ACHN (cell line): Measurements from ENCODE around the gene OGDH.
"Not testable (repeated sequence)": the region's sequence is repeated elsewhere in the genome, so short reads cannot be mapped to it uniquely, and the experiment has no call there.

Experiments
- DNase-seq: peaks from one replicate; pipeline ENCODE4 v3.0.0-alpha.2; 2015
- in situ Hi-C: cut with HindIII; loops from 2 replicates; pipeline ENCODE4 v1.10.0; 2017; ENCODE audit warnings: low sequenced_read_pairs, low pct_ligation_motif_present, low pct_unique_long_range_greater_than_20kb

The OGDH gene

DNA sequence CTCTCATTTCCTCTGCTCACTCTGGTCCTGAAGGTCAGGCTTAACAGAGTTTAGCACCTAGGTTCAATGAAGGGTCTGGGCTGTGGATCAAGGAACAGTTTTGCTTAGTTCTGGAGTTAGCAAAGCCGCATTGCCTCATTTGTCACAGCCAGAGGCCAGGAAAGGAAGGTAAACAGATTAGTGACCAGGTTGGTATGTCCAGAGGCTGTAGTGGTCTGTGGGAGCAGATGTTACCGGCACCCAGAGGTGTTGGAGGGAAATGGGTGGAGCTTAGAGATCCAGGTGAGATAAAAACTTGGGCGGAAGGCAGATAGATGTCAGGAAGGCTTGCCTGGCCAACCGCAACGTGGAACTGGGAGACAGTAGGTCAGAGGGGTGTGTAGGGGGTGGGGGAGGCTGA, 105.6 kb downstream of the OGDH start:
- DNase-seq: no peak
- in situ Hi-C loops: no loop called here

DNA sequence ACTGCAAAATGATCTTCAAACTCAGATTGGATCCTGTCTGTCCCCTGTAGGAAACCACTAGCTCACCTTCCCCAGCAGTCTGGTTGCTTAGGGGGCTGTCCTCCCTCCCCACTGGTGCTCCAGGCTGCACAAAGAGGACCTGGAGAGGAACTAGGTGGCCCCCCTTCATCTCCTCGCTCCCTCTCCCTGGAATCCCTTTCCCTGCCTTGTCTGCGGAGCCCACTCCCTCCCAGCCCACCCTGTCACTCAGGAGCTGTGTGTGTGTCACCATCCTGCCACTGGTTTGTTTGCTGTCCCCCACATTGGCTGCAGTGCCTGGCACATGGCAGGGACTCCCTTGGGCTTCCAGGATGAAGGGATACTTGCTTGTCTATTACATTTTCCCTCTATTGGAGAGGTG, 106.7 kb downstream of the OGDH start:
- in situ Hi-C loops: no loop called here
- DNase-seq: no peak

DNA sequence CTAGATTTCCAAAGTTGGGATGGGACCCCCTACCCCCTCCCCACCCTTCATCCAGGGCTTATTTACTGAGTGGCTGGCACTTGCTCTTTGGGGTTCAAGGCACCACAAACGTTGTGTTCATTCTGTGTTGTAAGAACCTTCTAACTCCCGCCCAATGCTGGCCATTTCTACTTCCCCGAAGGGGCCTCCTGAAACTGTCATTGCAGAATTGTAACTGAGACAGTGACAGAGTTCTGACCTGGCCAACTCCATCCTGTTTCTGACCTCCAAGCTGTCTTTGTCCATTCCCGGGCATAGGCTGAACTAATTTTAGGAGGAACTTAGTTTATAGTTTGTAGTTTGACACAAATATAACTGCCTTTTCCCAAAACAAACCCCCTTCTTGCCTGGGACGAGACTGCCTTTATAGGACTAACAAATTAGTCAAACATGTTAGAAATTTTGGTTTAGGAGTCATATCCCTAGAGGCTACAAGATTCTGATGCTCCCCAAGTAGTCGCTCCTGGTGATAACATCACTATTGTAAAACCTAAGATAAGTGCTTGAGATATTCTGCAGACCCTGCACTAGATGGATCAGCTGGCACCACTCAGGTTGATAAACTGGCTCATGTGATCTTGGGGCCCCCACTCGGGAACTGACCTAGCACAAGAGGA, 107.4 kb downstream of the OGDH start:
- DNase-seq: no peak
- in situ Hi-C loops: no loop called here

DNA sequence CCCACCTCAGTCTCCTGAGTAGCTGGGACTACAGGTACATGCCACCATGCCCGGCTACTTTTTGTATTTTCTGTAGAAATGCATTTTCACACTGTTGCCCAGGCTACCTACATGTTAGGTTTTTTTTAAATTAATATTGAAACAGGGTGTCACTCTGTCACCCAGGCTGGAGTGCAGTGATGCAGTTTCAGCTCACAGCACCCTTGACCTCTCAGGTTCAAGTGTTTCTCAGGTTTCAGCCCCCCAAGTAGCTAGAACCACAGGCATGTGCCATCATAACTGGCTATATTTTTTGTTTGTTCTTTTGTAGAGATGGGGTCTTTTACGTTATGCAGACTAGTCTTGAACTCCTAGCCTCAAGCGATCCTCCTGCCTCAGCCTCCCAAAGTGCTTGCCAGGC, 109.8 kb downstream of the OGDH start:
- in situ Hi-C loops: no loop called here

DNA sequence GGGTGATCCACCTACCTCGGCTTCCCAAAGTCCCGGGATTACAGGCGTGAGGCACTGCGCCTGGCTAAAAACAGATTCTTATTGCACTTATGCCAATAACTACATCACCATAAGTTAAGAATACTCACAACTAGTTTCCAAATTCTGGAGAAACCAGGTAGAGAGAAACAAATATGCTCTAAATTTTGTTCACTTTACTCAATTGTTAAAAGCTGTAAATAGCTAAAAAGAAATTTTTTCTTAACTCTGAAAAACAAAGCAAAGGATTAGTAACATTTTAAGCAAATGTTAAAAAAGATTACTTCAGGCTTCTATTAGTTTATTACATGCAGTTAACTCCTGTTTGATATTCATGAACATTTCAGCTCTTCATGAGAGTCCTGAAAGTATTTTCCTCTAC, 113.9 kb downstream of the OGDH start:
- no peak for DNase-seq
- in situ Hi-C loops: no loop called here

More for the DNA sequence above, 109.8 kb downstream of the OGDH start:
- DNase-seq: no peak

DNA sequence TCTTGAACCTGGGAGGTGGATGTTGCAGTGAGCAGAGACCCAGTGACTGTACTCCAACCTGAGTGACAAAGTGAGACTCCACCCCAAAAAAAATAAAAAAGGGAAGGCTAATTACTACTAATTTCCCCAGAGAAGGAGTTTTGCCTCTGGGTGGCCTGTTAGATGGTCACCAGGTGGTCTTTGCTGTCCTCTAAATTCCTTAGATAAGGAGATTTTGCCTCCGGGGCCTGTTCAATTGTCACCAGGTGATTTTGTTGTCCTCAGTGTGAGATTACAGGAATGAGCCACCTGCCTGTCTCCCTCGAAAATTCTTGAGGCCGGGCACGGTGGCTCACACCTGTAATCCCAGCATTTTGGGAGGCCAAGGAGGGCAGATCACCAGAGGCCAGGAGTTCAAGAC, 117.8 kb downstream of the OGDH start:
- no peak for DNase-seq
- in situ Hi-C loops: no loop called here

DNA sequence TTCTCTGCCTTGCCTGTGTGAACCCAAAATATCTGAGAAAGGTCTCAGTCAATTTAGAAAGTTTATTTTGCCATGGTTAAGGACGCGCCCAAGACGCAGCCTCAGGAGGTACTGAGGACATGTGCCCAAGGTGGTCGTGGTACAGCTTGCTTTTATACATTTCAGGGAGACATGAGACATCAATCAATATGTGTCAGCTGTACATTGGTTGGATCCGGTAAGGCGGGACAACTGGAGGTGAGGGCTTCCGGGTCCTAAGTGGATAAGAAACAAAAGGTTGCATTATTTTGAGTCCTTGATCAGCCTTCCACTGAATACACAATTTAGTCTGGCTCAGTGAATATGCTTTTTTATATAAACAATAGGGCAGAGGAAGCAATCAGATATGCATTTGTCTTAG, 119.8 kb downstream of the OGDH start:
- DNase-seq, in situ Hi-C loops: not testable (repeated sequence)

DNA sequence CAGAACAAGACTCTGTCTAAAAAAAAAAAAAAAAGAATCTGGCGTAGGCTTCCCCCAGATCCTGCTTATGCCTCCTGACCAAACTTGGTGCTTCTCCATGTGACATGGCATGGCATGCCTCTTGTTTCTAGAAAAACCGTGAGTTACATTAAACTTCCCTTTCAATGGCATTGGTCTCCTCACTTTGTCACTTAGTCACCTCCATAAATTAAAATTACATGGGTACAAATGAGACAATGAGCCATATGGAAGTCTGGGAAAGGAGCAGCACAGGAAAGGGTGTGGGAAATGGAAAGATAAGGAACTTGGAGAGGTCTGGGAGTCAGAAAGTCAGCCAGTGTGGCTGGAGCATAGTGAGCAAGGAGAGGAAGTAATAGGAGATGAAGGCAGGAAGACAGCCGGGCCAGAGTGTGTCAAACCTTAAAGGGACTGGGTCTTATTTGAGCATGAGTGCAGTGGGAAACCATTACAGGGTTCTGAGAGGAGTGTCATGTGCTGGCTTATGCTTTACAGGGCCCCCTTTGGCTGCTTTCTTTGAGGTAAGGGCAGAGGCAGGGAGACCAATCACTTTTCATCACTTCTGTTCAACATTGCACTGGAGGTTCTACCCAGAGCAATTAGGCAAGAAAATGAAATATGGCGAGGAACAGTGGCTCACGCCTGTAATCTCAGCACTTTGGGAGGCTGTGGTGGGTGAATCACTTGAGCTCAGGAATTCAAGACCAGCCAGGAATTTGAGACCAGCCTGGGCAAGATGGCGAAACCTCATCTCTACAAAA, 120.9 kb downstream of the OGDH start:
- peak; percentile 37 for DNase-seq
- in situ Hi-C loops: no loop called here

DNA sequence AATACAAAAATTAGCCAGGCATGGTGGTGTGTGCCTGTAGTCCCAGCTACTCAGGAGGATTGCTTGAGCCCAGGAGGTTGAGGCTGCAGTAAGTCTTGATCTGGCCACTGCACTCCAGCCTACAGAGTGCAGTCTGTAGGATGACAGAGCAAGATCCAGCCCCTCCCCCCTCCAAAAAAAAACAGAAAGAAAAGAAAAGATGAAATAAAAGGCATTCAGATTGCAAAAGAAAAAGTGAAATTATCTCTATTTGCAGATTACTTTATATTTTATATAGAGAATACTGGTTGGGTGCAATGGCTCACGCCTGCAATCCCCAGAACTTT, 121.5 kb downstream of the OGDH start:
- no peak for DNase-seq
- in situ Hi-C loops: no loop called here

DNA sequence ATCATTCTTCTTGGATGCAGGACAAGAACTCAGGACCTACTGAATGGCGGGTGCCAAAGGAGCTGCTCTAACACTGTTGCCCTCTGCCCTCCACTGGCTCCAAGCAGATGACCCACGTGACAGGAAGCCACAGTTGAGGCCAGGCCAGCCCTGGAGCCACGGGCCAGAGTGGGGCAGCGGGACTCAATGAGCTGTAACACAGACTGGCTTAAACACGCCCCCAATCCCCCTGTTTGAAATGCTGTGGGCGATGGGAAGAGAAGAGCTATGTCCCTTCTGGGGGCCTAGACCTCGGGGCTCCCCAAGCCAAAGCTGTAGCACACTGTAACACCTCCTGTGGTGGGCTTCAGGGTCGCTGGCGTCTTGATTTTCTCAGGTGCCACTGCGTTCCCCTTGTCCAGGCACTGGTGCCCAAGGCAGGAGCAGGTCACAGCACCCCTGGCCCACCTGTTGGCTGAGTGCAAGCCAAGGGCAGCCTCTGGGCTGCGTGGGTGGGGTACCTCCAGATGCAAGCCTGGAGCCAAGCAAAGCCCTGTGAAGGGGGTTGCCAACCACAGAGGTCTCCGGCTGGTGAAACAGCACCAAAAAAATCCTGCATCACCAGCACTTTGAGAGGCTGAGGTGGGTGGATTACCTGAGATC, 123.6 kb downstream of the OGDH start:
- DNase-seq: no peak
- in situ Hi-C loops: no loop called here

DNA sequence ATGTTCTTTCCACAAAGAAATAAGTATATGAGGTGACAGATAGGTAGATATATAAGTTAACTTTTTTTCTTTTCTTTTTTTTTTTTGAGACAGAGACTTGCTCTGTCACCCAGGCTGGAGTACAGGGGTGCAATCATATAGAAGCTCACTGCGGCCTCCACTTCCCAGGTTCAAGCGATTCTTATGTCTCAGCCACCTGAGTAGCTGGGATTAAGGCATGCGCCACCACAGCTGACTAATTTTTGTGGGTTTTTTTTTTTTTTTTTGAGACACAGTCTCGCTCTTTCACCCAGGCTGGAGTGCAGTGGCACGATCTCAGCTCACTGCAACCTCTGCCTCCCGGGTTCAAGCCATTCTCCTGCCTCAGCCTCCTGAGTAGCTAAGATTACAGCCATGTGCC, 126.5 kb downstream of the OGDH start:
- DNase-seq, in situ Hi-C loops: not testable (repeated sequence)

DNA sequence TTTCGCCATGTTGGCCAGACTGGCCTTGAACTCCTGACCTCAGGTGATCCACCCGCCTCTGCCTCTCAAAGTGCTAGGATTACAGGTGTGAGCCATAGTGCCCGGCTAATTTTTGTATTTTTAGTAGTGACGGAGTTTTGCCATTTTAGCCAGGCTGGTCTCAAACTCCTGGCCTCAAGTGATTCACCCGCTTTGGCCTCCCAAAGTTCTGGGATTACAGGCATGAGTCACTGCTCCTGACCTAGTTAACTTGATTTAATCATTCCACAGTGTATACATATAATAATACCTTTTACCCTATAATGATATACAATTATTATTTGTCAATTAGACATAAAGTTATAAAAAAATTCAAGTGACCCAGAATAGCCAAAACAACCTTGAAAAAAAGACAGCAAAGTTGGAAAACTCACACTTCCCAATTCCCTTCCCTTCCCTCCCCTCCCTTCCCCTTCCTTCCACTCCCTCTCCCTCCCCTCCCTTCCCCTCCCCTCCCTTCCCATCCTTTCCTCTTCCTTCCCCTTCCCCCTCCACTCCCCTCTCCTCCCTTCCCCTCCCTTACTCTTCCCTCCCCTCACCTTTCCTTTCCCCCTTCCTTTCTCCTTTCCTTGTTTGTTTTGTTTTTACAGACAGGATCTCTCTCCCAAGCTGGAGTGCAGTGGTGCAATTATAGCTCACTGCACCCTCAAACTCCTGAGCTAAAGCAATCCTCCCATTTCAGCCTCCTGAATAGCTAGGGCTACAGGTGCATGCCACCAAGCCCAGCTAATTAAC, 127.5 kb downstream of the OGDH start:
- DNase-seq: peak; percentile 56
- in situ Hi-C loops: no loop called here

DNA sequence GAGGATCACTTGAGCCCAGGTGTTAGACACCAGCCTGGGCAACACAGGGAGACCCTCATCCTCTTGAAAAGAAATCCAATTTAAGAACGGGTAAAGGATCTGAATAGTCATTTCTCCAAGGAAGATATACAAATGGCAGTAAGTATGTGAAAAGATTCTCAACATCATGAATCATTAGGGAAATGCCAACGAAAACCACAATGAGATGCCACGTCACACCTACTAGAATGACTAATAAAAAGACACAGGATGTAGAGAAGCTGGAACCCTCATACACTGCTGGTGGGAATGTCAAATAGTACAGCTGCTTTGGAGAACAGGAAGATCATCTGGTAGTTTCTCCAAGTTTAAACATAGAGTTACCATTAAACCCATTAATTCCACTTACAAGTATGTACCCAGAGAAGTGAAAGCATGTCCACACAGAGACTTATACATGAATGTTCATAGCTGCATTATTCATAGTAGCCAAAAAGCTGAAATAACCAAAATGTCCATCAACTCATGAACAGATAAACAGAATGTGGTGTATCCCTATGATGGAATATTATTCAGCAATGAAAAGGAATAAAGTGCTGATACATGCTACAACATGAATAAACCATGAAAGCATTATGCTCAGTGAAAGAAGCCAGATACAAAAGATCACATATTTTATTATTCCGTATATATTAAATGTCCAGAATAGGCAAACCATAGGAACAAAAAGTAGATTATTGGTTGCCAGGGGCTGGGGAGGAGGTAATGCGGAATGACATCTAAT, 129.2 kb downstream of the OGDH start:
- peak; percentile 98 for DNase-seq
- in situ Hi-C loops: no loop called here

DNA sequence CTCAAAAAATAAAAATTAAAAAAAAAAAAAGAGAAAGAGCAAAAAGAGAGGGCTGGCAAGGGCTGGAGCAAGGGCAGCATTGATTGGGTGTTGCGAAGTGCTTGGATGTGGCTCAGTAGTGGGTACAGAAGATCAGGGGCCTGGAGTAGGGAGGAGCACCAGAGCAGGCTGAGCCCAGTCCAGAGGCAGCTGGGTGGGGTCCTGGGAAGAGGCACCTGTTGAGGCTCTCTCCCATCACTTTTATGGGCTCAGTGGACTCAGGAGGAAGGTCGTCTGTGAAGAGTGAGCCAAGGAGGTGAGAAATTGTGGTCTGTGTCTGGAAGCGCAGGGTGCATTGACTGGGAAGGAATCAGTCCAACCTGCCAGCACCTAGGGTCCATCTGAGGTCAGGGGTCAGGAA, 130.5 kb downstream of the OGDH start:
- in situ Hi-C loops: no loop called here
- DNase-seq: no peak

DNA sequence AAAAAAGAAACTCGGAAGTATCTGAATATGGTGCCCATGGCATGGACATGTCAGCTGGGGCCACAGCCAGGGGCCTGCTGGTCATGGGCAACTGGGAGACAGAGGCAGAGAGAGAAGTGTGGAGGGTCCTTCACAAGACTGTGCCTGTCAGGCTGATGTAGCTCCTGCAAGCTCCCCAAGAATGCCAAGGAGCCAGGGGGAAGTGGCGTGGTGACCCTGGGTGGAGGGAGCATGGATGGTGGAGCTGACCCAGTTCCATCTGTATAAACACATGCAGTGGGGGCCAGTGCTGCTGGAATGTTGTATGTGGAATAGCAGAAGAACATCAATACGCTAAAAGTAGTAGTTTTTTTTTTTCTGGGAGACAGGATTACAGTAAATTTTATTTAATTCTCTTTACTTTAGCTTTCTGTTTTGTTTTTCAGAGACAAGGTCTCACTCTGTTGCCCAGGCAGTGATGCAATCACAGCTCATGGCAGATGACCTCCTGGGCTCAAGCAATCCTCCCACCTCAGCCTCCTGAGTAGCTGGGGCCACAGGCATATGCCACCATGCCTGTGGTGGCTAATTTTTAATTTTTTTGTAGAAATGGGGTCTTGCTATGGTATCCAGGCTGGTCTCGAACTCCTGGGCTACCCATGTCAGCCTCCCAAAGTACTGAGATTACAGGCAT, 131.8 kb downstream of the OGDH start:
- DNase-seq: no peak
- in situ Hi-C loops: no loop called here

DNA sequence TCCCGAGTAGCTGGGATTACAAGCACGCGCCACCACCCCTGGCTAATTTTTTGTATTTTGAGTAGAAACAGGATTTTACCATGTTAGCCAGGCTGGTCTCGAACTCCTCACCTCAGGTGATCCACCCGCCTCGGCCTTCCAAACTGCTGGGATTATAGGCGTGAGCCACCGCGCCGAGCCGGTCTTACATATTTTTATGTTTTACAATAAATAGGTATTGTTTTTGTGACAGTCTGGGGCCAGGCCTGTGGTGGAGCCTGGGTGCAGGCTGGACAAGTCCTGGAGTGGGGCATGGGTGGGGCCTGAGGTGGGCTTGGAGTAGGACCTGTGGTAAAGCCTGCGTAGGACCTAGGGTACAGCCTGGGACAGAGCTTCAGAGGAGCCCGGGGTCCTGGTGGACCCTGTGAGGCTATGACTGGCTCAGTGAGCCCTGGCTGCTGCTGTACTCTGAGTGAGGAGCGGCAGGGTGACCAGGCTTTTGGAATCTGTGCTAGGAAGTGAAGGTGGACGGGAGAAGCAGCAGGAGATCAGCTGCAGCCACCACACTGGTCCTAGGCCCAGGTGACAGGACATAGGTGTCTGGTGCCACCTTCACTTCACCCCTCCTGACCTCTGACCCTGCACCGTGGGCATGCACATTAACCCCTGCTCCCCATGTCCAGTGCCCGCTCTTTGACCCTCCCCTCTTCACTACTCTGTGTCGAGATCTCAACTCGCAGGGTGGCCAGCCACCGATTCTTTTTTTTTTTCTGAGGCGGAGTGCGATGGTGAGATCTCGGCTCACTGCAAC, 132.6 kb downstream of the OGDH start:
- DNase-seq: no peak
- in situ Hi-C loops: no loop called here

DNA sequence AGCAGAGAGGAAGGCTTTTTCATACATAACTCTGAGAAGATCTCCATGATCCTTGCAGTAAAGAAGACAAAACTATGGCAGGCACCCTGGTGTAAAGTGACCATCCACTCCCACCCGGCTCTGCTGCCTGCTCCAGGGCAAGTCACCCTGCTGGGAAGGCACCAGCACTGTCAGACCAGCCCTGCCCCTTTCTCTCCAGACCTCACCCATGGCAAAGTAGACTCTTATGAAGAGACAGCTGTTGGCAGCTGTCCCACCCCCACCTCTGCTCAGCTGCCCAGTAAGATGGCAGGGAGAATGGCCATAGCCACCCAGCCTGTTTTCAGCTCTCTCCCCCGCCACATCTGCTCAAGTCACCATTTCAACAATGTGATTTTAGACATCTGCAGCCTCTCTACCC, 133.6 kb downstream of the OGDH start:
- in situ Hi-C loops: no loop called here
- DNase-seq: no peak
